H1 (cell line): ENCODE measurements around the gene VPS26B. TPM values are rescaled to one million over a fixed set of nuclear protein-coding genes. Genes with fewer than 3 reads are reported as not detected.

ENCODE experiments used
- CTCF ChIA-PET: fragments of 300-600 bp; sonication (Branson Sonifier 250); formaldehyde crosslinking; loops from one replicate; lab custom pipeline; 2021; ENCODE audit not compliant: partially characterized antibody; lab: Charles Lee
- POLR2A ChIA-PET: fragments of 300-600 bp; sonication (Branson Sonifier 250); formaldehyde crosslinking; loops from one replicate; lab custom pipeline; 2021; ENCODE audit warnings: inconsistent platforms; ENCODE audit not compliant: partially characterized antibody; lab: Charles Lee
- DNase-seq, 2 experiments: peaks; one replicate each; pipeline versions ENCODE4 v3.0.0 to v3.0.0-alpha.2; 2010 to 2022; ENCODE audit warnings: low spot score in 2 of 2, low read depth in 1 of 2, mixed read lengths in 1 of 2
- FAIRE-seq: peaks from 2 replicates; lab custom pipeline; 2011; peaks lifted over from hg19 to GRCh38; lab: Jason Lieb, UNC
- H2AFZ ChIP-seq: 2 replicates; pipeline ENCODE4 v1.8.1; 2012; ENCODE audit warnings: low read length, inconsistent platforms
- H2AK5ac ChIP-seq: 2 replicates; pipeline ENCODE4 v1.6.1; 2013; ENCODE audit warnings: low read depth, low read length
- H2BK120ac ChIP-seq: replicated peaks from 2 replicates; pipeline ENCODE3; 2013; ENCODE audit warnings: low read depth, low read length, inconsistent platforms
- H2BK12ac ChIP-seq: 2 replicates; pipeline ENCODE4 v1.6.1; 2013; ENCODE audit warnings: low read depth, low read length
- H2BK15ac ChIP-seq: 2 replicates; pipeline ENCODE4 v1.6.1; 2013; ENCODE audit warnings: low read length
- H2BK20ac ChIP-seq: 2 replicates; pipeline ENCODE4 v1.6.1; 2013; ENCODE audit warnings: low read length
- H2BK5ac ChIP-seq: 2 replicates; pipeline ENCODE4 v1.6.1; 2013; ENCODE audit warnings: low read depth, low read length
- H3K14ac ChIP-seq: 2 replicates; pipeline ENCODE4 v1.6.1; 2013; ENCODE audit warnings: inconsistent platforms; ENCODE audit not compliant: insufficient read length
- H3K18ac ChIP-seq: 2 replicates; pipeline ENCODE4 v1.6.1; 2013; ENCODE audit warnings: low read length; ENCODE audit errors: extremely low read depth
- H3K23ac ChIP-seq: 2 replicates; pipeline ENCODE4 v1.6.1; 2013; ENCODE audit warnings: inconsistent platforms; ENCODE audit not compliant: insufficient read length
- H3K23me2 ChIP-seq: 2 replicates; pipeline ENCODE4 v1.6.1; 2013; ENCODE audit warnings: low read depth, low read length
- H3K27ac ChIP-seq: 2 replicates; pipeline ENCODE4 v1.6.1; 2011; ENCODE audit warnings: low read depth, low read length, inconsistent platforms
- H3K27me3 ChIP-seq, 4 experiments: replicated peaks in 1 of 4; 1 replicate in 1 of 4; 2 replicates in 3 of 4; pipeline versions ENCODE4 v1.6.1 to v1.8.1; 2011 to 2013; ENCODE audit warnings: low read length in 3 of 4, mild to moderate bottlenecking in 3 of 4, inconsistent platforms in 2 of 4, mixed read lengths in 2 of 4, moderate library complexity in 1 of 4; ENCODE audit not compliant: control insufficient read depth in 3 of 4, insufficient read depth in 3 of 4; ENCODE audit errors: extremely low read depth in 1 of 4
- H3K36me3 ChIP-seq, 4 experiments: 2 replicates each; pipeline versions ENCODE4 v1.6.1 to v1.8.1; 2011 to 2013; ENCODE audit warnings: mild to moderate bottlenecking in 4 of 4, low read length in 3 of 4, moderate library complexity in 2 of 4, control low read depth in 1 of 4, inconsistent platforms in 1 of 4; ENCODE audit not compliant: insufficient read depth in 4 of 4, control insufficient read depth in 2 of 4
- H3K4ac ChIP-seq: replicated peaks from 2 replicates; pipeline ENCODE3; 2013; ENCODE audit warnings: low read length, low read depth, mixed read lengths, inconsistent platforms; ENCODE audit not compliant: insufficient read length
- H3K4me1 ChIP-seq, 4 experiments: replicated peaks in 1 of 4; 1 replicate in 1 of 4; 2 replicates in 3 of 4; pipeline versions ENCODE4 v1.6.1 to v1.8.1; 2011 to 2013; ENCODE audit warnings: low read length in 3 of 4, inconsistent platforms in 2 of 4, mixed read lengths in 1 of 4; ENCODE audit not compliant: insufficient read depth in 4 of 4, control insufficient read depth in 3 of 4
- H3K4me2 ChIP-seq, 2 experiments: 2 replicates each; pipeline versions ENCODE4 v1.6.1 to v1.8.1; 2011 to 2013; ENCODE audit warnings: low read depth in 2 of 2, low read length in 2 of 2, control low read depth in 1 of 2, inconsistent platforms in 1 of 2, mild to moderate bottlenecking in 1 of 2; ENCODE audit not compliant: insufficient read depth in 1 of 2
- H3K4me3 ChIP-seq, 4 experiments: fragments of 200-600, 300-600 bp in 1 of 4; sonication (generic), shearing (Covaris generic), sonication (Bioruptor Twin) in 1 of 4; 2 replicates each; pipeline versions ENCODE4 v1.5.1 to v1.8.1; 2011 to 2016; ENCODE audit warnings: low read length in 4 of 4, low read depth in 3 of 4, control low read depth in 2 of 4, inconsistent platforms in 2 of 4, mild to moderate bottlenecking in 2 of 4, mixed read lengths in 1 of 4, moderate library complexity in 1 of 4; ENCODE audit not compliant: insufficient read depth in 2 of 4; ENCODE audit errors: extremely low read depth in 1 of 4
- H3K56ac ChIP-seq: replicated peaks from 2 replicates; pipeline ENCODE3; 2013; ENCODE audit warnings: low read depth, mild to moderate bottlenecking, mixed read lengths, low read length, inconsistent platforms; ENCODE audit not compliant: insufficient read length
- H3K79me1 ChIP-seq: 2 replicates; pipeline ENCODE4 v1.6.1; 2013; ENCODE audit warnings: low read depth, low read length, control low read depth
- H3K79me2 ChIP-seq, 2 experiments: 2 replicates each; pipeline versions ENCODE4 v1.6.1 to v1.8.1; 2012 to 2013; ENCODE audit warnings: low read length in 2 of 2, mild to moderate bottlenecking in 2 of 2, inconsistent platforms in 1 of 2; ENCODE audit not compliant: insufficient read depth in 2 of 2, control insufficient read depth in 1 of 2
- H3K9ac ChIP-seq, 4 experiments: replicated peaks in 1 of 4; 1 replicate in 1 of 4; 2 replicates in 3 of 4; pipeline versions ENCODE4 v1.6.1 to v1.8.1; 2011 to 2013; ENCODE audit warnings: low read depth in 3 of 4, low read length in 3 of 4, control low read depth in 2 of 4, mild to moderate bottlenecking in 2 of 4, moderate library complexity in 2 of 4, inconsistent platforms in 1 of 4; ENCODE audit errors: extremely low read depth in 1 of 4
- H3K9me3 ChIP-seq, 2 experiments: 2 replicates each; pipeline versions ENCODE4 v1.6.1 to v1.8.1; 2012 to 2013; ENCODE audit warnings: mild to moderate bottlenecking in 2 of 2, moderate library complexity in 2 of 2, control low read depth in 1 of 2, inconsistent platforms in 1 of 2, low read depth in 1 of 2, low read length in 1 of 2, mixed read lengths in 1 of 2; ENCODE audit not compliant: insufficient read depth in 2 of 2
- H4K20me1 ChIP-seq, 2 experiments: replicated peaks in 1 of 2; 2 replicates each; pipeline versions ENCODE3 to v1.8.1; 2011 to 2013; ENCODE audit warnings: inconsistent platforms in 2 of 2, low read length in 2 of 2, mild to moderate bottlenecking in 1 of 2; ENCODE audit not compliant: insufficient read depth in 2 of 2, control insufficient read depth in 1 of 2
- H4K5ac ChIP-seq: 2 replicates; pipeline ENCODE4 v1.6.1; 2013; ENCODE audit warnings: low read length, low read depth, mixed read lengths, inconsistent platforms; ENCODE audit not compliant: insufficient read length
- H4K8ac ChIP-seq: 2 replicates; pipeline ENCODE4 v1.8.0; 2013; ENCODE audit warnings: mild to moderate bottlenecking, moderate library complexity, low read length, inconsistent platforms; ENCODE audit not compliant: insufficient read depth; ENCODE audit errors: extremely low read depth
- H4K91ac ChIP-seq: replicated peaks from 2 replicates; pipeline ENCODE3; 2013; ENCODE audit warnings: low read length, mixed read lengths, inconsistent platforms; ENCODE audit not compliant: insufficient read length
- BCL11A ChIP-seq, 2 experiments: IDR thresholded peaks; one replicate each; pipeline ENCODE4 v1.6.1; 2011; ENCODE audit warnings: low read depth in 2 of 2, low read length in 2 of 2, mild to moderate bottlenecking in 2 of 2
- E2F6 ChIP-seq: IDR thresholded peaks from 2 replicates; pipeline ENCODE4 v1.6.1; 2012; ENCODE audit warnings: inconsistent platforms
- GABPA ChIP-seq: IDR thresholded peaks from 2 replicates; pipeline ENCODE4 v1.6.1; 2011; ENCODE audit warnings: mild to moderate bottlenecking, low read length, moderate library complexity, borderline replicate concordance; ENCODE audit not compliant: insufficient read depth
- MAX ChIP-seq: IDR thresholded peaks from 2 replicates; pipeline ENCODE4 v1.6.1; 2012; ENCODE audit warnings: inconsistent platforms
- WGBS, 2 experiments: shearing (Covaris generic) in 1 of 2; methylation state at CpG; one replicate each; pipeline versions ENCODE4 v1.1.6 to v1.1.7; 2013 to 2015; ENCODE audit warnings: low lambda C conversion rate in 2 of 2, mixed read lengths in 2 of 2, inconsistent platforms in 1 of 2, low coverage in 1 of 2, missing lambda C conversion rate in 1 of 2; ENCODE audit not compliant: insufficient replicate concordance in 2 of 2, insufficient coverage in 1 of 2, insufficient read length in 1 of 2; ENCODE audit errors: extremely low coverage in 1 of 2, missing lambda C conversion rate in 1 of 2; 5-methylcytosine and 5-hydroxymethylcytosine counted together
- polyA plus RNA-seq, 7 experiments: library from polyadenylated mRNA; depleted of rRNA in 3 of 7; stranded (reverse) in 5 of 7; unstranded in 2 of 7; fragments of >200 nt in 5 of 7; fragments of 200-250 nt in 2 of 7; gene quantifications; 1 replicate in 5 of 7; 2 replicates in 1 of 7; 4 replicates in 1 of 7; pipeline versions ENCODE4 v1.2.1 to v1.2.3, GENCODE V29; 2011 to 2013; ENCODE audit warnings: missing spikeins in 2 of 7, mixed read lengths in 2 of 7
- total RNA-seq: library from RNA; stranded (reverse); fragmentation: NEBNext Ultra II Directional; extraction: Animal tissue kit (Norgen Biotek cat#: 25700); gene quantifications from 2 replicates; pipeline ENCODE4 v1.2.1, GENCODE V29; 2021

VPS26B gene
- total and polyA plus RNA-seq, 2 of the 8 experiments (the other 6 are each of a cell fraction or from before 2014, with no cell fraction given) = 18.3 to 27.0 TPM

GRCh38 chr11:134267461-134267860 is 43.0 kb downstream of the VPS26B start:
- H3K4me1 ChIP-seq = peaks cover 15 to 34% (median 20%) of the 10 kb centered on the region in 4 experiments
- 64% methylated on average over 5 of the region's 5 CpGs; no CpG with 5 or more reads in 1 of the 2 experiments for WGBS, 2 experiments

More at GRCh38 chr11:134267461-134267860, 43.0 kb downstream of the VPS26B start:
- Histone ChIP-seq H3K23me2 (no peaks in the 10 kb centered on the region; the same call in 1 of the 2 replicates), H4K20me1 (no peaks in the 10 kb centered on the region), H3K4ac (no peak overlapping the region), H3K79me2 (peaks cover 0 to 66% of the 10 kb centered on the region in 2 experiments; a peak in 3 of 4 replicates), H4K91ac (peak overlapping the region; percentile 59), H3K56ac (no peak overlapping the region), H2BK20ac (peak overlapping the region; percentile 50; the same call in 1 of the 2 replicates), H3K4me2 (no peak overlapping the region), H3K27me3 (no peaks in the 10 kb centered on the region), H2BK5ac (peak overlapping the region; percentile 75; the same call in 1 of the 2 replicates), H4K5ac (no peak overlapping the region), H3K79me1 (peaks cover 3% of the 10 kb centered on the region; the same call in 1 of the 2 replicates), H2BK15ac (no peak overlapping the region), H3K36me3 (peaks cover 0 to 14% (median 5%) of the 10 kb centered on the region in 4 experiments; a peak in 4 of 8 replicates), H2AK5ac (no peak overlapping the region), H3K9ac (no peak overlapping the region), H3K9me3 (no peaks in the 10 kb centered on the region), H4K8ac (no peak overlapping the region), H3K27ac (no peak overlapping the region), H2BK120ac (peak overlapping the region; percentile 21), H2AFZ (no peak overlapping the region), H3K23ac (no peak overlapping the region), H3K18ac (no peak overlapping the region), H3K4me3 (no peak overlapping the region), H3K14ac (no peak overlapping the region), H2BK12ac (peak overlapping the region; percentile 73)
- no peak for FAIRE-seq
- TF ChIP-seq BCL11A (IDR thresholded peaks at IDR 0.05; ENCODE audit: low read depth in 2 of 2, low read length in 2 of 2) (no peak), GABPA (no peak), MAX (peak; percentile 87), E2F6 (peak; percentile 88)
- CTCF ChIA-PET = interaction anchor here (1.0 kb wide), 2 partner anchors 24 to 66 kb away, joined by 3 read pairs; no protein-coding TSS in a partner anchor
- no peak for DNase-seq
- POLR2A ChIA-PET = interaction anchor here (1.1 to 9.2 kb wide), 3 partner anchors 9 to 22 kb away, joined by 3 to 76 read pairs (median 4); partner anchors contain the start of gene GLB1L3
